Mesothelial cell of epicardium (in vitro differentiated cells): ENCODE results near the gene NELFB. TPM values are rescaled to one million over a fixed set of nuclear protein-coding genes. Genes with fewer than 3 reads are reported as not detected.

Source experiments
- DNase-seq, 2 experiments: peaks; one replicate each; pipeline ENCODE4 v3.0.0; 2021; ENCODE audit warnings: low spot score in 2 of 2; ENCODE audit not compliant: unreplicated experiment in 2 of 2
- H3K27ac Mint-ChIP-seq: 2 replicates; pipeline ENCODE4 v1.8.0; 2021; ENCODE audit warnings: mixed read lengths
- H3K27me3 Mint-ChIP-seq: 2 replicates; pipeline ENCODE4 v1.8.0; 2021; ENCODE audit warnings: low read depth, mixed read lengths
- H3K36me3 Mint-ChIP-seq: 2 replicates; pipeline ENCODE4 v1.8.0; 2021; ENCODE audit warnings: mixed read lengths
- H3K4me1 Mint-ChIP-seq: 2 replicates; pipeline ENCODE4 v1.8.0; 2021; ENCODE audit warnings: mixed read lengths
- H3K4me3 Mint-ChIP-seq: 2 replicates; pipeline ENCODE4 v1.8.0; 2021; ENCODE audit warnings: mild to moderate bottlenecking, moderate library complexity, mixed read lengths
- H3K9me3 Mint-ChIP-seq: 2 replicates; pipeline ENCODE4 v1.8.0; 2021; ENCODE audit warnings: mixed read lengths
- total RNA-seq: library from RNA; stranded (reverse); gene quantifications from 3 replicates; pipeline ENCODE4 v1.2.1, GENCODE V29; 2021
- TF ChIP-seq, protein P1 (sequence below): fragments of 200-600 bp; sonication (generic); IDR thresholded peaks from one replicate; pipeline ENCODE4 v1.5.0; 2021; ENCODE audit warnings: antibody characterized with exemption; ENCODE audit not compliant: unreplicated experiment

Gene NELFB
- total RNA-seq, 1 donor from 2014 or later, result 53.3 TPM

DNA sequence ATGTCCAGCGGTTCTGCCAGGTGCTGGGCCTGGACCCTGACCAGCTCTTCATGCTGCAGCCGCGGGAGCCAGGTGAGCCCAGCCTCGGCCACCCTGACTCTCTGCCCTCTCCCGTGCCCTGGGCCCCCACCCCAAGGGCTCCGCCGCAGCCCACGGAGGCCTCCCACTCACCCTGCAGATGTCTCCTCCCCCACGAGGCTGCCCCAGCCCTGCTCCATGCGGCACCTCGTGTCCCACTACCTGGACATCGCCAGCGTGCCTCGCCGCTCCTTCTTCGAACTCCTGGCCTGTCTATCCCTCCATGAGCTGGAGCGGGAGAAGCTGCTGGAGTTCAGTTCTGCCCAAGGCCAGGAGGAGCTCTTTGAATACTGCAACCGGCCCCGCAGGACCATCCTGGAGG lies 40.5 kb upstream of the NELFB start:
- TF ChIP-seq, protein P1, sequence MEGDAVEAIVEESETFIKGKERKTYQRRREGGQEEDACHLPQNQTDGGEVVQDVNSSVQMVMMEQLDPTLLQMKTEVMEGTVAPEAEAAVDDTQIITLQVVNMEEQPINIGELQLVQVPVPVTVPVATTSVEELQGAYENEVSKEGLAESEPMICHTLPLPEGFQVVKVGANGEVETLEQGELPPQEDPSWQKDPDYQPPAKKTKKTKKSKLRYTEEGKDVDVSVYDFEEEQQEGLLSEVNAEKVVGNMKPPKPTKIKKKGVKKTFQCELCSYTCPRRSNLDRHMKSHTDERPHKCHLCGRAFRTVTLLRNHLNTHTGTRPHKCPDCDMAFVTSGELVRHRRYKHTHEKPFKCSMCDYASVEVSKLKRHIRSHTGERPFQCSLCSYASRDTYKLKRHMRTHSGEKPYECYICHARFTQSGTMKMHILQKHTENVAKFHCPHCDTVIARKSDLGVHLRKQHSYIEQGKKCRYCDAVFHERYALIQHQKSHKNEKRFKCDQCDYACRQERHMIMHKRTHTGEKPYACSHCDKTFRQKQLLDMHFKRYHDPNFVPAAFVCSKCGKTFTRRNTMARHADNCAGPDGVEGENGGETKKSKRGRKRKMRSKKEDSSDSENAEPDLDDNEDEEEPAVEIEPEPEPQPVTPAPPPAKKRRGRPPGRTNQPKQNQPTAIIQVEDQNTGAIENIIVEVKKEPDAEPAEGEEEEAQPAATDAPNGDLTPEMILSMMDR, result no peak
- H3K36me3 Mint-ChIP-seq, result peaks cover 7% of the 10 kb centered on the region
- DNase-seq, result no peak
- H3K27ac Mint-ChIP-seq, result no peak overlapping the region
- H3K4me3 Mint-ChIP-seq, result no peak overlapping the region
- no peaks in the 10 kb centered on the region for H3K27me3 Mint-ChIP-seq
- H3K9me3 Mint-ChIP-seq, result no peaks in the 10 kb centered on the region
- peaks cover 4% of the 10 kb centered on the region for H3K4me1 Mint-ChIP-seq

DNA sequence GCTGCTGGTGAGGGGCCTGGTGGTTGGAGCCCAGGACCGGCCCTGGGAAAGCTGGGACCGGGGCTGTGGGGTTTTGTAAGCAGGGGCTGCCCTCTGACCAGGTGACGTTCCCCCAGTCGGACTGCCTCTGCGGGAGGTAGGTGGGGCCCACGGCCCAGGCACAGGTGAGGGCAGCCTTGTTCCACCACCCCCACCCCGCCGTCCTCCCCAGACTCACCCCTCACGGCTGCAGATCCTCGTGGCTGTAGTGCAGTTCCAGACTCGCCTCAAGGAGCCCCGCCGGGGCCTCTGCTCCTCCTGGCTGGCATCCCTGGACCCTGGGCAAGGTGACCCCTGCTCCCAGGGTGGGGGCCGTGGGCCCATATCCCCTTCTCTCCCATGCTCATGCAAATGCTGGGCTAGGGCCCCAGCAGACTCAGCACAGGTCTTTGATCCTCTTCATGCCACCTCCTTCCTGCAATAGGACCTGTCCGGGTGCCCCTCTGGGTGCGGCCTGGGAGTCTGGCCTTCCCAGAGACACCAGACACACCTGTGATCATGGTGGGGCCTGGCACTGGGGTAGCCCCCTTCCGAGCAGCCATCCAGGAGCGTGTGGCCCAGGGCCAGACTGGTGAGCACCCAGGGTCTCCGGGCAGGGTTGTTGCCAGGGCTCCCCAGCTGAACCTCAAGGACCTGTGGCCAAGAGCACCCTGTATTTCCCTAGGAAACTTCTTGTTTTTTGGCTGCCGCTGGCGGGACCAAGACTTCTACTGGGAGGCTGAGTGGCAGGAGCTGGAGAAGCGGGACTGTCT lies 39.7 kb upstream of the NELFB start:
- peaks cover 4% of the 10 kb centered on the region for H3K4me1 Mint-ChIP-seq
- H3K27me3 Mint-ChIP-seq, result no peaks in the 10 kb centered on the region
- H3K4me3 Mint-ChIP-seq, result no peak overlapping the region
- H3K27ac Mint-ChIP-seq, result no peak overlapping the region
- no peaks in the 10 kb centered on the region for H3K9me3 Mint-ChIP-seq
- no peak for DNase-seq
- peaks cover 5% of the 10 kb centered on the region for H3K36me3 Mint-ChIP-seq
- TF ChIP-seq, protein P1, result no peak

GRCh38 chr9:137216188-137216965 lies 38.8 kb upstream of the NELFB start:
- Mint-ChIP-seq H3K4me3 (no peak overlapping the region), H3K9me3 (no peaks in the 10 kb centered on the region), H3K36me3 (peaks cover 3% of the 10 kb centered on the region), H3K27me3 (no peaks in the 10 kb centered on the region), H3K27ac (no peak overlapping the region), H3K4me1 (peaks cover 4% of the 10 kb centered on the region)
- TF ChIP-seq, protein P1, result no peak
- no peak for DNase-seq

DNA sequence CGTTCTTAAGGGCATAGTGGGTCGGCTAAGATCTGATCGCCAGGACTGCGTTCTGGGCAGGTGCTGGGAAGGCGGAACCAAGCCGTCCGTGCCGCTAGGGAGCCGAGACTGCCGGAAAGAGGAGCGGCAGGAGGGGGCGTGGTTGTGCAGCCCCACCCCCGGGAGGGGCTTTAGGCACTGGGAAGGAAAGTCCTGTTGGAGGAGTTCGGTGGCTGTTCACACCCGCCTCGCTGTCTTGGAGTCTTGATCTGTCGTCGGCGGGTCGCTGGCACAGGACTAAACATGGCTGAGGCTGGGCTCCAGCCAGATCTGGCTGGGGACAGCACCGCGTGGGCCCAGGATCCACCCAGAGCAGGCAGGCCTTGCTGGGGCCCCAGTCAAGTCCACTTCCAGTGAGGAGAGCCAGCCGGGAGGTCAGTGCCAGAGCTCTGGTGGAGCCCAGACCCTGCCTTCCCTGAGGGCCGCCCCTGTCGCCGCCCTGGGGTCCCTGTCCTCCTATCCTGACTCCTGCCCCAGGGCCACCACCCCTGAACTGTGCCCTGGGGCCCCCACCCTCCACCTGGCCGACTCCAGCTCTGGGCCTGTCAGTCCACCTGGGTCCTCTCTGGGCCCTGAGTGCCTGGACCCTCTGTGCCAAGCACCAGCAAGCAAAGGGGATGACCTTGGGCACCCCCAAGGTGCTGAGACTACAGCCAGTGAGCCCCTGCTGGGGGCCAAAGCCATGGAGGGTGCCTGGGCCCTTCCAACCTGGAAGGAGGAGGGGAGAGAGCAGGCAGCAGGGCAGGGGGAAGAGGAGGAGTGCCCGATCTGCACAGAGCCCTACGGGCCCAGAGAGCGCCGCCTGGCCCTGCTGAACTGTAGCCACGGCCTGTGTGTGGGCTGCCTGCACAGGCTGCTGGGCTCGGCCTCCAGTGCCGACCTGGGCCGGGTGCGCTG lies 37.6 kb upstream of the NELFB start:
- Mint-ChIP-seq H3K9me3 (no peaks in the 10 kb centered on the region), H3K27ac (peak overlapping the region; percentile 83), H3K4me3 (peak overlapping the region; percentile 51)

More for the DNA sequence above, 37.6 kb upstream of the NELFB start:
- Mint-ChIP-seq H3K36me3 (peaks cover 3% of the 10 kb centered on the region), H3K4me1 (peaks cover 4% of the 10 kb centered on the region), H3K27me3 (no peaks in the 10 kb centered on the region)
- TF ChIP-seq, protein P1, result no peak
- DNase-seq, result peak in 1 of 2 experiments; percentile 70
